Muscle of leg (tissue), 11 donors: ENCODE results near the gene MCC. TPM values are rescaled to one million over a fixed set of nuclear protein-coding genes. Genes with fewer than 3 reads are reported as not detected.

Experiments used
- DNase-seq: peaks from one replicate; pipeline ENCODE4 v3.0.0; 2013
- H3K27ac ChIP-seq: one replicate; pipeline ENCODE4 v1.5.1; 2013; ENCODE audit warnings: mild to moderate bottlenecking, low read length, control low read depth
- H3K27me3 ChIP-seq: one replicate; pipeline ENCODE4 v1.6.1; 2013; ENCODE audit warnings: low read length; ENCODE audit not compliant: control insufficient read depth, insufficient read depth
- H3K36me3 ChIP-seq: one replicate; pipeline ENCODE4 v1.6.1; 2013; ENCODE audit warnings: low read length; ENCODE audit not compliant: control insufficient read depth, insufficient read depth
- H3K4me1 ChIP-seq: one replicate; pipeline ENCODE4 v1.6.1; 2013; ENCODE audit warnings: low read length; ENCODE audit not compliant: control insufficient read depth, insufficient read depth
- H3K4me3 ChIP-seq: one replicate; pipeline ENCODE4 v1.5.1; 2013; ENCODE audit warnings: low read length, control low read depth
- H3K9me3 ChIP-seq: replicated peaks from 2 replicates; pipeline ENCODE4 v1.6.1; 2013; ENCODE audit warnings: low read depth, low read length; ENCODE audit not compliant: control insufficient read depth
- WGBS: methylation state at CpG from one replicate; pipeline ENCODE4 v1.1.5; 2013; ENCODE audit warnings: missing lambda C conversion rate; ENCODE audit not compliant: insufficient coverage; 5-methylcytosine and 5-hydroxymethylcytosine counted together
- polyA plus RNA-seq, 8 donors: library from polyadenylated mRNA; unstranded; fragments of 120-200 nt; gene quantifications; one replicate each; pipeline versions ENCODE4 v1.2.1 to v1.2.3, GENCODE V29; 2013; ENCODE audit warnings: inconsistent platforms in 1 of 8, low replicate concordance in 1 of 8; ENCODE audit not compliant: insufficient read length in 8 of 8, insufficient read depth in 1 of 8
- total RNA-seq: library from RNA; stranded (reverse); fragments of 120-200 nt; gene quantifications from one replicate; pipeline ENCODE4 v1.2.4, GENCODE V29; 2013

The MCC gene
- total and polyA plus RNA-seq, 9 donors: 12.1 to 19.6 (median 17.0) TPM

GRCh38 chr5:113234546-113234945, 253.7 kb downstream of the MCC start:
- no CpG with 5 or more reads among the region's 1 CpG for WGBS
- H3K36me3 ChIP-seq: no peaks in the 10 kb centered on the region
- DNase-seq: no peak
- H3K27me3 ChIP-seq: no peaks in the 10 kb centered on the region
- H3K9me3 ChIP-seq: no peaks in the 10 kb centered on the region
- peaks cover 6% of the 10 kb centered on the region for H3K4me1 ChIP-seq
- H3K4me3 ChIP-seq: no peak overlapping the region
- no peak overlapping the region for H3K27ac ChIP-seq

DNA sequence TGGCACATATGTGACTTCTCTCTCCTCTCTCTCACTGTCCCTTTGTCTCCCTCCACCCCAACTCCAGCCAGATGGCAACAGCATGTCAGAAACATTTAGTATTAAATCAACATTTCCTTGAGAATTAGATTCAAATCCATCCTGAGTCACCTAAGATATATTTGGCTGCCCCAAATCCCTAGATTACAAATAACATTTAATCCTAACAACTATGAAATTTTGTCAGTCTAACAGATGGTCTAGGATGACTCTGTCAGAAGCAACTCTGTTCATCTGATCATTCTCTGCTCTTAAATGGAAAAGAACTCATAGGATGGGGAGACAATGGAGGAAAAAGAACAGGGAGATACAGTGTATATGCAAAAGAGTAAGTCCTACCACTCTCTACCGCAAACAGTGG, 254.6 kb downstream of the MCC start:
- DNase-seq: no peak
- no CpG with 5 or more reads among the region's 1 CpG for WGBS
- Histone ChIP-seq H3K27ac (no peak overlapping the region), H3K36me3 (no peaks in the 10 kb centered on the region), H3K4me3 (no peak overlapping the region), H3K4me1 (peaks cover 6% of the 10 kb centered on the region), H3K9me3 (no peaks in the 10 kb centered on the region), H3K27me3 (no peaks in the 10 kb centered on the region)

DNA sequence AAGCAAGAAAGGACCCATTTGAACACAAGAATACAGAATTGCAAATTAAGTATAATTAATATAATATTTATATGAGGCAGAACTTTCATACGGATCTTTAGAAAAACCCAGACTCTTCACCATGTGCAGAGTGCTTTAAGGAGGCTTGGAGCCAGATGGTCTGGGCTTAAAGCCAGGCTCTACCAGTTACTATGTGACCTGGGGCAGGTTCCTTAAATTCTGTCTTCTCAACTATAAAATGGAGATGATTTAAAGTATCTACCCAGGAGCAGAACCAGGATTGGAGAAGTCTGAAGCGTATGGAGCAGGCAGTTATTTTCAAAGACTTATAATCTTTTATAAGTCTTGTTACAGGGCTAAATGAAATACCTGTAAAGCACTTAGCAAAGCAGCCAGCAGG, 255.6 kb downstream of the MCC start:
- no peak overlapping the region for H3K27ac ChIP-seq
- peak; percentile 54 for DNase-seq

DNA sequence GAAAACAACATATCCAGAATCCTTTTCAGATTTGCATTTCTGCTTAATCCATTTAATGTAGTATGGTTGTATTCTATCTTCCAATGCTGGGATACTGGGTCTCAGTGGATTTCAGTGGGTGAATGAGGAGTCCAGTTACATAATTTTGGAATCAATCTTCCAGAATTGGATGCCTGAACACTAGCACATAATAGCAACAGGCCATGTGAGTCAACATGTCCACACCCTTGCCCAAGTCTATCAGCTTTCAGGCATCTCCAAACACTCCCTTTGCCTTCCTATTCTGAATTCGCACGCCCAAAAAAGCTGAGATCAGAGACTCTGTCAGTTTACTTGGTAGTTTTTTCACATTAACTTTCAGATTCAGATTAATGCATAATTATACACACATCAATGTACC, 256.0 kb downstream of the MCC start:
- WGBS: no CpG with 5 or more reads among the region's 2 CpGs
- Histone ChIP-seq H3K27ac (no peak overlapping the region), H3K4me1 (peaks cover 6% of the 10 kb centered on the region), H3K4me3 (no peak overlapping the region), H3K9me3 (no peaks in the 10 kb centered on the region), H3K27me3 (no peaks in the 10 kb centered on the region), H3K36me3 (no peaks in the 10 kb centered on the region)
- DNase-seq: peak; percentile 59

More for the DNA sequence above, 255.6 kb downstream of the MCC start:
- peaks cover 6% of the 10 kb centered on the region for H3K4me1 ChIP-seq
- no peak overlapping the region for H3K4me3 ChIP-seq
- H3K9me3 ChIP-seq: no peaks in the 10 kb centered on the region
- no CpG with 5 or more reads among the region's 2 CpGs for WGBS
- H3K27me3 ChIP-seq: no peaks in the 10 kb centered on the region
- no peaks in the 10 kb centered on the region for H3K36me3 ChIP-seq

DNA sequence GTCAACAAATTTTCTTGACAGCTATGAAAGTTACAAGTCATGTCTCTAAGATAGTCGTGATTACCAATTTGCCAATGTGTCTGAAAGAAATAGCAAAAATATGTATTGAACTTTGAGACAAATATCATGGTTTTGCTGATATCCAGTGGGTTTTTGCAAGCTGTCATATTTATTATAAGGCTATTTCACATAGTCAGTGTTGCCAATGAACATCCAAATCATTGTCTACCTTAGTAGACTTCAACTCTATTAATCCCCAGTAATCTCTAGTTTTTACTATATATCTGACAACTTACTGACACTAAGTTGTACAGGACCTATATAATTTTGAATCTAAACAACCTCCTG, 256.6 kb downstream of the MCC start:
- Histone ChIP-seq H3K4me3 (no peak overlapping the region), H3K27me3 (no peaks in the 10 kb centered on the region), H3K36me3 (no peaks in the 10 kb centered on the region), H3K9me3 (no peaks in the 10 kb centered on the region), H3K27ac (no peak overlapping the region), H3K4me1 (peaks cover 6% of the 10 kb centered on the region)
- no peak for DNase-seq
- no CpG with 5 or more reads among the region's 1 CpG for WGBS

DNA sequence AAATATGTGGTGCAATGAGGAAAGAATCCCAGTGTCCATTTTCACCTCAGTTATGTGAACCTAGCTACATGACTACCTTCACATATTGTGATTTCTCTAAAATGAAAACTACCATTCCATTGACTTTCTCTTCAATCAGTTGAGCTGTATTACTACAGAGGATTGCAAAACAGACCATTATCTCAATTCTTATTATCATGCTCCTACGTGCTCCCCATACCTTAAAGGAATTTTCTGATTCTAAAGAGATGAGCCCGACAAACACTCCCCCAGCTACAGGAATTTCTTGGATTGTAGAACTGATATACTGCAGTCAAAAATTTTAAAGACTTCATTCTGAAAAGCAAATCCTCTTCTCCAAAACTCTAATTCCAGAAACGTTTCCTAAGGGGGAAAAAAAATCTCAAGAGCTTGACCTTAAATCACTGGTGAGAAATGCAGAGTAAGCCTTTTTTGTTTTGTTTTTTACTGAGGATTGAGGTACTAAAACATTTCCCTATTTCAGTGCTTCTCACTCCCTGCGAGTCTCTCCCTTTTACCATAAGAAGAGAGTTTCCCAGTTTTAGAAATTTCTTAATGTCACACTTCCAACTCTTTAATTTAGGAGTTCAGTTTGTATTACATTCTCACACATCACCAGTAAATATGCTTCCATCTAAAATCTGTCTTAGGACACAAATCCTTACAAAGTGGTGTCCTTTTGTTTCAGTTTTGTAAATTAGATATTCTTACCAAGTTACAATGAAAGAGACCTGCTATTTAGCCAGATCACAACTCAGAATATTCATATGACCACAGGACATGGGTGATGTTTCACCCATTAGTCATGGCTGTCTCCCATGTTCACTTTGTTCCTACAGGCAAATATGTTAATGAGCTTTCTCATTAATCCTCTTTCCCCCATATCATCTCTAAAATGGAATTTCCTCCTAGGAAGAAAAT, 257.3 kb downstream of the MCC start:
- H3K4me1 ChIP-seq: peaks cover 6% of the 10 kb centered on the region
- peaks cover 2% of the 10 kb centered on the region for H3K36me3 ChIP-seq
- no peak overlapping the region for H3K4me3 ChIP-seq
- no CpG with 5 or more reads among the region's 4 CpGs for WGBS
- no peaks in the 10 kb centered on the region for H3K9me3 ChIP-seq
- peak; percentile 26 for DNase-seq
- H3K27ac ChIP-seq: no peak overlapping the region
- H3K27me3 ChIP-seq: no peaks in the 10 kb centered on the region

DNA sequence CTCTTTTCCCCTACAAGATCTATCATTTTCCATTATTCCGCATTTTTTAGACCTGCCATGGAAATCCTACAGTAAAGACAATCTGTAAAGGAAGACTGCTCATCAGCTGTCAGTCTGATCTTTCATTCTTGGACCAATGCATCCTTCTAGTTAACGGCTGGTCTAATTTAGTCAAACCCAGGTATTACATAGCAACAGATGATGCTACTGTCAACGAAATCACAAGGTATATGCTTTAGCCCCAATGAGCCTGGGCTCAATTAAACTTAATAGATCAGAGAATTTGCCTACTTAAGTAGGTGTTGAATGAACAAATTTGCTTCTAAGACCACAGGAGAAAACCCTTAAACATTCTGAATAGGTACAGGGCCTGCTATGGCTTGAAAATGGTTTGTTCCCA, 260.5 kb downstream of the MCC start:
- Histone ChIP-seq H3K27ac (no peak overlapping the region), H3K4me3 (no peak overlapping the region), H3K4me1 (peaks cover 4% of the 10 kb centered on the region), H3K36me3 (peaks cover 2% of the 10 kb centered on the region), H3K27me3 (no peaks in the 10 kb centered on the region), H3K9me3 (no peaks in the 10 kb centered on the region)
- no peak for DNase-seq
- WGBS: no CpG with 5 or more reads among the region's 3 CpGs

- H3K36me3 ChIP-seq: peaks cover 2% of the 10 kb centered on the region
- WGBS: no CpG with 5 or more reads among the region's 1 CpG
- H3K27me3 ChIP-seq: no peaks in the 10 kb centered on the region
- no peak overlapping the region for H3K4me3 ChIP-seq
- H3K27ac ChIP-seq: no peak overlapping the region
- no peaks in the 10 kb centered on the region for H3K9me3 ChIP-seq
- DNase-seq: no peak
- peaks cover 2% of the 10 kb centered on the region for H3K4me1 ChIP-seq
These were observed 262.0 kb downstream of the MCC start for GRCh38 chr5:113226116-113226736.

DNA sequence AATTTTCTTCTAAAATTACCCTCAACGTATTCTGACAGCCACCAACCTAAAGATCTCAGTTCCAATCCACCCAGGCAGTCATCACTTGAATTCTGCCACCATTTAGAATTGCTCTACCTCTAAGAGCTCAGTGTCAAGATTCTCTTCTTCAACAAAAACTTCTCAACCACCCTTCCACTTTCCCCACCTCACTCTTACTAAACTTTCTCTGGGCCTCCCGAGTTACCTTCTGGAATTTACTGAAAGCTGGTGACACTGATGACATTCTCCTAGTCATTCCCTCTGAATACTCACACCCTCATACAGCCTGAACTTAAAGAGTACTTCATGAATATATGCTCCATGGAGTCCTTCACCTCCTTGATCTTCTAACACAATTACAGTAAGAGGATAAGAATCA, 263.0 kb downstream of the MCC start:
- Histone ChIP-seq H3K27ac (no peak overlapping the region), H3K27me3 (no peaks in the 10 kb centered on the region), H3K4me3 (no peak overlapping the region), H3K9me3 (no peaks in the 10 kb centered on the region), H3K4me1 (peaks cover 2% of the 10 kb centered on the region), H3K36me3 (peaks cover 2% of the 10 kb centered on the region)
- no peak for DNase-seq
- WGBS: 88% methylated on average over 2 of the region's 2 CpGs

GRCh38 chr5:113224605-113225065, 263.6 kb downstream of the MCC start:
- Histone ChIP-seq H3K27me3 (no peaks in the 10 kb centered on the region), H3K9me3 (no peaks in the 10 kb centered on the region), H3K36me3 (peaks cover 2% of the 10 kb centered on the region), H3K4me3 (no peak overlapping the region), H3K4me1 (peaks cover 2% of the 10 kb centered on the region), H3K27ac (peak overlapping the region; percentile 29)
- WGBS: no CpG with 5 or more reads among the region's 4 CpGs
- DNase-seq: no peak
